GM18508 (cell line): ENCODE results near the gene LGALS7.

ENCODE experiments used
- ATAC-seq: cut with Tn5 transposase; IDR thresholded peaks from one replicate; pipeline ENCODE4 v1.9.1; 2021; ENCODE audit warnings: moderate number of reproducible peaks; ENCODE audit not compliant: insufficient read depth, unreplicated experiment

LGALS7 gene

DNA sequence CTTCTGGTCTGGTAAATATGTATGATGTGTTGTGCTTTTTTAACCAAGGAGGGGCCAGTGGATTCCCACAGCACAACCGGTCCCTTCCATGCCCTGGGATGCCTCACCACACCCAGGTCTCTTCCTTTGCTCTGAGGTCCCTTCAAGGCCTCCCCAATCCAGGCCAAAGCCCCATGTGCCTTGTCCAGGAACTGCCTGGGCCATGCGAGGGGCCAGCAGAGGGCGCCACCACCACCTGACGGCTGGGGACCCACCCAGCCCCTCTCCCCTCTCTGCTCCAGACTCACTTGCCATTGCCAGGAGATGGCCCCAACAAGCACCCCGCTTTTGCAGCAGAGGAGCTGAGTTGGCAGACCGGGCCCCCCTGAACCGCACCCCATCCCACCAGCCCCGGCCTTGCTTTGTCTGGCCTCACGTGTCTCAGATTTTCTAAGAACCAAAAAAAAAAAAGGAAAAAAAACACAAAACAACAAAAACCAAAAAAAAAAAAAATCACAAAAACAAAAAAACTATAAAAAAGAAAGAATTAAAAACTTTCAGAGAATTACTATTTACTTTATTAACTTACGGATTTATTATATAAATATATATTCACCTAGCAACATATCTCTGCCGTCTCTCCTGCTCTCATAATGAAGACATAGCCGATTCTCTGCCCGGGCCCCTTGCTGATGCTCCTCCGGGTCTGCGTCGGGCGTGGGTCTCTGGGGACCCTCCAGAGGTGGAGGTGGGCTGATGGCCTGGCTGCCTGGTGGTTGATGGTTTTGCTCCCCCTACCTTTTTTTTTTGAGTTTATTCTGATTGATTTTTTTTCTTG is 43.5 kb downstream of the LGALS7 start:
- no peak for ATAC-seq

GRCh38 chr19:38728752-38729541 is 44.4 kb downstream of the LGALS7 start:
- no peak for ATAC-seq

- no peak for ATAC-seq
These were observed 45.3 kb downstream of the LGALS7 start for GRCh38 chr19:38727868-38728660.

DNA sequence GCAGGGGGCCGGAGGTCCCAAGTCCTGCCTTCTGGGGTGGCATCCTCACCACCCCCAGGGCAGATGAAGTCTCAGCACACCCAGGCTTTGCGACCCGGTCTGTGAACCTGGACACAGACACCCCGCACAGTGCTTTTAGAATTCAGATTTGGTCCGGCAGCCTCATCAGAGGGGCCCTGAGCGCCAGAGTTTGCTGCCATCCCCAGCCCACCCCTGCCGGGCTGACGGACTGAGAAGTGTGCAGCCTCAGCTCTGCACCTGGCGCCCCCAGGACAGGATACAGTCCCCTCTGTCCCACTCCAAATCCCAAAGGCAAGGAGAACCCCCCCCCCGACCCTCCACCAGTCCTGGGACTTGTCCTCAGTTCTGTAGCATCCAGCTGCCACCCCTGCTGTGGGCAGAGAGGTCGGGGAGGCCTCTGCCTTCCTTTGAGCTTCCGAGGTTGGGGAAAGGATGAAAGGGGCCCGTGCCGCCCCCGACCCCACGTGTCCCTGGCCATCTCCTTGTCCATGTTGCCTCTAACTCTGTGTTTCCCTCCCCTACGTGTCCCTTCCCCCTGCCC is 45.9 kb downstream of the LGALS7 start:
- no peak for ATAC-seq

DNA sequence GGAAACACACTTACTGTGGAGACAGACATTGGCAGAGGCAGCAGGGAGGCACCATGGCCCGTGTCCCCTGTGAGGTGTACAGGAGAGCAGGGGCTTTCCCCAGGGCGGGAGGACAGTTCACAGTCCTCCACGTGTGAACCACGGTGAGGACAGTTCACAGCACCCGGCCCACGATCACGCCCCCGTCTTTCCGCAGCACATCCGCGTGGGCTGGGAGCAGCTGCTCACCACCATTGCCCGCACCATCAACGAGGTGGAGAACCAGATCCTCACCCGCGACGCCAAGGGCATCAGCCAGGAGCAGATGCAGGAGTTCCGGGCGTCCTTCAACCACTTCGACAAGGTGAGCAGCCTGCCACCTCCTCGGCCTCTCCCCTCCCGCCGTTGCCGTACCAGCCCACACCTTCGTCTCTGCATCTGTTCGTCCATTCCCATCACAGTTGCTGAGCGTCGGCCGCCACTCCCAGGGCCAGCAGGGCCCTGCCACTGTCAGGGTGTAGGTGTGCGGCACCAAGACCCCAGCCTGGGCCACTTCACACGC is 46.5 kb downstream of the LGALS7 start:
- ATAC-seq = no peak

DNA sequence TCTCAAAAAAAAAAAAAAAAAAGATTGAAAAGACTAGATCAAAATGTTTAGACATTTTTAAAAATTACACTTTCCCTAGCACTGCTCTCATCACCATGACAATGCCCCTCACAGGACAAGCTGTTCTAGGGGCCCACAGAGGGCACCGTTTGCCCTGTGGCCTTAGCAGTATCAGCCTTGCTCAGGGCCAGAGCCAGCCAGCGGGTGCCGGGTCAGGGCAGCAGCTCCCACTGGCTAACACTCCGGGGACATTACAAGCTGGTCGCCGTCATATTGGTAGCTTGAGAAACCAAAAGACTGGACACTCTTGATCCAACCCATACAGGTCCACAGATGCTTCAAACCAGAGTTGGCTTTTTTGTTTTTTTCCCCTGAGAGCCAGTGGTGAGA is 47.0 kb downstream of the LGALS7 start:
- no peak for ATAC-seq

- ATAC-seq = no peak
These were observed 47.6 kb downstream of the LGALS7 start for GRCh38 chr19:38725469-38726283.

- ATAC-seq = no peak
These were observed 49.1 kb downstream of the LGALS7 start for GRCh38 chr19:38723990-38724854.

DNA sequence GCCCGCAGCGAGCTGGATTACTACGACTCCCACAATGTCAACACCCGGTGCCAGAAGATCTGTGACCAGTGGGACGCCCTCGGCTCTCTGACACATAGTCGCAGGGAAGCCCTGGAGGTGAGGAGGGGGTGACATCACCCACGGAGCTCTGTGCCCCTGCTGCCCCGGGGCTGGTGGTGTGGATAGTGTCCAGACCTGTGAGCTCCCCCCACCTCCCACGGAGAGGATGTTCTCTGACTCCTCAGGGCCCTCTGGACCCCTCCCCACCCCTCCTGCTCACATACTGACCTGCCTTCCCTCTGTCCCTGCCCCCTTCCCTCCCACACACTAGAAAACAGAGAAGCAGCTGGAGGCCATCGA is 49.7 kb downstream of the LGALS7 start:
- ATAC-seq = no peak

- ATAC-seq = no peak
These were observed 50.2 kb downstream of the LGALS7 start for GRCh38 chr19:38722947-38723605.

GRCh38 chr19:38721979-38722773 is 51.1 kb downstream of the LGALS7 start:
- ATAC-seq = no peak

GRCh38 chr19:38721496-38721895 is 51.8 kb downstream of the LGALS7 start:
- no peak for ATAC-seq
